GM21529 (cell line): ENCODE measurements around the gene SPNS2.

Experiments used
- ATAC-seq: cut with Tn5 transposase; IDR thresholded peaks from one replicate; pipeline ENCODE4 v1.9.1; 2021; ENCODE audit not compliant: unreplicated experiment

The SPNS2 gene

DNA sequence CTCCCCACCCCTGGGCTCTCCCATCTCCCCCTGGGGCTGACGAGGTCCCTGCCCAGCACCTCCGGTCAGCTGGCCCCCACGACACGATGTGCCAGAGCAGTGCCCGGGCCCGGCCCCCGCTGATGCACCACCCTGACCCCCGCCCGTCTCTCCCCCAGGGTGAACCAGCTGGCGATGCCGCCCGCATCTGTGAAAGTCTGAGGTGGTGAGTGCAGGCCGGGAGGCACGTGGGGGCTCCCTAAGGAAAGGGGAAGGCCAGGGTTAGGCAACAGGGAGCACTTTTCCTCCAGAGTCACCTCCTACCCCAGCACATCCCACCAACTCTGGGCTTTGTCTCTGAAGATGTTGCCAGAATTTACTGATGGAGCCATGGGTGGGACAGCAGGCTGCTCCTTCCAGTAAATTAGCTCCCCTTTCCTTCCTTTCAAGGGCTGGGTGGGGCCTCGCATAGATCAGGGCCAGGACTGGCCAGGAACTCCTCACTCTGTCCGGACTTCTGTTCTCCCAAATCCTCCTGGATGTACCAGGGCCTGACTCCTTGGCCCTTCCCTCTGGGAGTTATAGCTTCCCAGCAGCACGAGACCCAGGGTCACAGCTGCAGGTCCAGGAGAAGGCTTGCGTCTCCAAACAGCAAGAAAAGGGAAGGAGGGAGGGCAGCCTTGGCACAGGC, 38.2 kb downstream of the SPNS2 start:
- no peak for ATAC-seq

DNA sequence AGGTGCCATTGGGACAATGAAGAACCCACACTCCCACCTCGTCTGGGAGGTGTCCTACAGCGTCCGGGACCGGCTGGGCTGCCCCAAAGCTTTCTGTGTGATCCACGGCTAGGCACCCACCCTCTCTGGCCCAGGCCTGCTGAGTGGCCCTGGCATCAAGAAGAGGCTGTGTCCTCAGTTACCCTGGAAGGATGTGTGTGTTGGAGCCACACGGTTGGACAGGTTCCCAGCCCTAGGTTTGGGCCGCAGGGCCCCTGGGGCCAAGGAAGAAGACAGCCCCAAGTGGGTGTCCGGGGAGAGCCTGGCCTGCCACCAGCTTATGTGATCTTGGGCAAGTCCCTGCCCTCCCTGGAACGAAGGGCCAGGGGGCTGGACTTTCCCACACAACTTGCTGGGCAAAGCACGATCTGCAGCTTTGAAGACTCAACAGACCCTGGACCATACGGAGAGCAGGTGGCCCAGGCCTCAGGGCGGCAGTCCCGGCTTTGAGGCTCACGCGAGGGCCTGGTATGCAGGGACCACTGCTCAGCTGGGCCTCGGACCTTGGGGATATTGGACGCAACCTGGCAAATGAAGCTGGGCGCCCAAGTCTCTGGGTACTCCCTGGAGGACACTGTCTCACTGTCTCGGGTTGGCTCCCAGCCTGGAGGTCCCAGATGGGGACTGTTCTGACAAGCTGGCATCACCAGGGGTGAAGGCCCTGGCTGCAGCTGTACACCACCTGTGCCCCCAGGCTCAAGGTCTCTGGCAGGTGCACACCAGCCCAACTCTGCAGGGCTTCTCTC, 39.0 kb downstream of the SPNS2 start:
- no peak for ATAC-seq

DNA sequence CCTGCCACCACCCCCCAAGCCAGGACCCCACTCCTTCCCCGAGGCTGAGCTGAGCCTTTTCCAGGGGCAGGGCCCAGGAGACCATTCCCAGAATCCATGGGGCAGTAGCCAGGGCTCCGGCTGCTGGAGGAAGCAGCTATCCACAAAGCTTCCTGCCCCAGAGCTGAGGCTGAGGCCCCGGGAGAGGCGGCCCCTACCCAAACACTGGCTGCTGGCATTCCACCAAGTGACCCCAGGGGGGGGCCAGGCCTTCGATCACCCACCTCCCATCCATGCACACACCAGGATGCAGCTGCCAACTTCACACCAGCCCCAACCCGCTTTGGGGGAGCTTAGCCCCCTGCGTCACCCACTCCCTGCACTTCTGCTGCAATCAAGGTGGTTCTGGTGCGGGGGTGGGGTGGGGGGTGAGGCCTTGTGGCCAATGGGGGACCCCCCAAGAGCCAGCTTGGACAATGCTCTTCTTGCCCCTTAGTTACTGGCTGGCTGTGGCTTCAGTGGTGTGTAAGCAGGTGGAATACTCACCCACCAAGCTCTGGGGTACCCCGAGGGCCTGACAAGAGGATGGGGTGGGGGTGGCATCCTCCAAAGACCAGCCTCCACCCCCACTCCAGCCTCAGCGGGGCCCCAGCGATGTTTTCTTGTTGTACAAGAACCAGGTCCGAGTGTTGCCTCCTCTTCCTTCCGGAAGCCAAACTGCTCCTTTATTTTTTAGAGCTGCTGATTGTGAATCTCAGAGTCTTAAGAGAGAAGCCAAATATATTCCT, 39.7 kb downstream of the SPNS2 start:
- ATAC-seq, result no peak

DNA sequence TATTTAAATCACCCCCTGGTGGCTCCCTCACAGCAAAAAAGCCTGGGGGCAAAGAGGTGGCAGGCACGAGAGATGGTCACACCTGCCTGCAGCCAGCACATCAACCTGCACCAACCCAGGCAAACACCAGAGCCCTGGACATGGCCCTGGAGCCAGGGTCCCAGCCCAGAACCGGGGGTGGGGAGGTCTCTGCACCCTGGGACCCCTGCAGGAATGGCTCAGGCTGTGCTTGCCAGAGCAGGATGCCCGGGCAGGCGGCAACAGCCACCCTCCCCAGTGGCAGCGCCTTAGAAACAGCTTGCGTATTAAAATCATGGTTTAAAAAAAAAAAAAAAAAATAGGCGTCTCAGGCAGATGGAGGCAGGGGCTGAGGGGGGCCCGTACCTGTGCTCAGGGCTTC, 40.3 kb downstream of the SPNS2 start:
- ATAC-seq, result no peak

DNA sequence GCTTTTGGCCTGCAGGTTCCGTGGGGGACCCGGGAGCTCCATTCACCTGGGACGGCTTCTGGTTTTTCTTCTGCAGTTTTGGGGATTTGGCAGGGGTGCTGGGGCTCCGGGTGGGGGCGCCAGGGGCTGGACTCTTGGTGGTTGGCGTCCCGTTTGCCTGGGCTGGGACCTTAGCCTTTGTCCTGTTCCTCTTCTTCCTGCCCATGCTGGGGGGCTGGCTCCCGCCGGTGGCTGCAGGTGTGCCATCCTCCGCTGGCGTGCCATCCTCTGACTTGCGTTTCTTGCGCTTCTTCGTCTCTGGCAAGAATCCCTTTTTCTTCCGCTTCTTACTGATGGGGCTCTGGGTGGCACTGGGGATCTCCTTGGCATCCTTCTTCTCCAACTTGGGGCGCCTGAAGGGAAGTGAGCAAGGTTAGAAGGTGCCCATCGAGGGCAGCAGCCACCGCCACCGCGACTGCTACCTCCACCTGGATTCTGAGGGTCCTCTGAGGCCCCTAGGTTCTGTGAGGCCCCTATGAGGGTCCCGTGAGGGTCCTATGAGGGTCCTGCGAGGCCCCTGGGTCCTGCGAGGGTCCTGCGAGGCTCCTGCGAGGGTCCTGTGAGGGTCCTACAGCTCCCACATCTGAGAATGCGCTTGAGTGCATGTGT, 41.0 kb downstream of the SPNS2 start:
- no peak for ATAC-seq

DNA sequence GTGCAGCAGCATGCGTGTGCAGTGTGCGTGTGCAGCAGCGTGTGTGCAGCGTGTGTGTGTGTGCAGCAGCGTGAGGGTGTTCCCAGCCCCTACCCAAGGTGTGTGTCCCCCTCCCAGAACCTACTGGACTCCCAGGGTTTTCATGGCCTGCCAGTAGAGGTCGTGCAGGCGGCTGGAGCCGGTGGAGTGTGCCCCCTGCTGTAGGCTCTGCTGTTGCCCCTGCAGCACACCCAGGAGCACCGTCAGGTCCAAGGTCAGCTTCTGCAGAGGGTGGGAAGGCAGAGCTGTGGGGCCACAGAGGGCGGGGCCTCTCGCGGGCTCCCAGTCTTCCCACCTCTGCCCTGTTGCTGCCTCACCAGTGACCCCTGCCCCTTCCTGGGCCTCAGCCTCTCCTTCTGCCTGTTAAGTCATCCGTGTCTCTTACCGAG, 41.6 kb downstream of the SPNS2 start:
- no peak for ATAC-seq

DNA sequence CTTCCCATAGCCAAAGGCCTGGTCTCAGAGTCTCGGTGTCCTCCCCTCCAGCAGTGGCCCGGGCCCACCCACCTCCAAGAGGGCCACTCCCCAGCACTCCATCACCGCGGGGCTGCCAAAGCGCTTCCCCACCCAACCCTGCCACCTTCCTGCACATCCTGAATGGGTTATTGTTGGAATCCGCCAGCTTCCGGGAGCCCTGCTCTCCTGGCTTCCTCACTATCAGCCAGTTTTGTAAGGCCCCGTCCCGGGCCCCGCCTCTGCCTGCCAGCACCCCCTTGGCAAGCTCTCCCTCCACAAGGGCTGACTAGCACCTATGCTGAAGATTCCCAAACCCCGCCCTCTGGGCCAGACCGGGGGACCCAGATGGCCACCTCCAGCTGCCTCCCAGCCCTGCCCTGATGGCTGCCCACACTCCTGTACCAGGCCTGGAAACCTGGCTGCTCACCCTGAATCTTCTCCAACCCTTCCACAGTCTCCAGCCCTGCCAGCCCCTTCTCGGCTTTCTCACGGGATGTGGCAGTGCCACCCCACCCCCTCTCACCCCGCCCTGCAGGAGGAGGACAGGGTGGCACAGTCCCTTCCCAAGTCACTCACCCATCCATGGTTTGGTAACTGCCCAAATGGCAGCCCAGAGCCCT, 42.1 kb downstream of the SPNS2 start:
- no peak for ATAC-seq

DNA sequence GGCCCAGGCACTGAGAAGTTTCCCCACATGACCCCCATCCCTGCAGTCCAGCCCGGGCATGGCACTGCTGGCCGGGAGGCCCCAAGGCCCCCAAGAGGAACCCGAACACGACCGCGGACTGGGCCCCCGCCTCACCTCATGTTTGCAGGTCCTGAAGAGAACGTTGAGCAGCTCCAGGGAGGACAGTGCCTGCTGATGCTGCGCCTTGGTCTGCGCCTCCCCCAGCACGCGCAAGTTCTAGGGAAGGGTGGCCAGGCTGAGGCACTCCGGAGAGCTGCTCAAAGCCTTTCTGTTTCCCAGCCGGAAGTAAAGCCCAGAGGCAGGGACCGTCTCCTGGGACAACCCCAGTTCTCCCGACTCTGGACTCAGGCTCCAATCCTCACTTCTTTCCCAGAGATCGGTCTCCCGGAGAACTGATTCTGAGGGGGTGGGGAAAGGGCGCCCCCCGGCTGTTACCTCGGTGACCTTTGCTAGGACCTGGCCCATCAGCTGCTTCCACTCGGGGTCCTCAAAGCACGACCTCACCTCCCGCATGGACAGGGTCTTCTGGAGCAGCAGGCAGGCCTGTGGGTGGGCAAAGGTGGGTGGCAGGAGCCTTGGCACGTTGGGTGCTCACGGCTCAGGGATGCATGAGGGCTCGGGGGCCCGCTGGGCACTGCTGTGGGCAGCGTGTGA, 42.8 kb downstream of the SPNS2 start:
- ATAC-seq, result no peak

DNA sequence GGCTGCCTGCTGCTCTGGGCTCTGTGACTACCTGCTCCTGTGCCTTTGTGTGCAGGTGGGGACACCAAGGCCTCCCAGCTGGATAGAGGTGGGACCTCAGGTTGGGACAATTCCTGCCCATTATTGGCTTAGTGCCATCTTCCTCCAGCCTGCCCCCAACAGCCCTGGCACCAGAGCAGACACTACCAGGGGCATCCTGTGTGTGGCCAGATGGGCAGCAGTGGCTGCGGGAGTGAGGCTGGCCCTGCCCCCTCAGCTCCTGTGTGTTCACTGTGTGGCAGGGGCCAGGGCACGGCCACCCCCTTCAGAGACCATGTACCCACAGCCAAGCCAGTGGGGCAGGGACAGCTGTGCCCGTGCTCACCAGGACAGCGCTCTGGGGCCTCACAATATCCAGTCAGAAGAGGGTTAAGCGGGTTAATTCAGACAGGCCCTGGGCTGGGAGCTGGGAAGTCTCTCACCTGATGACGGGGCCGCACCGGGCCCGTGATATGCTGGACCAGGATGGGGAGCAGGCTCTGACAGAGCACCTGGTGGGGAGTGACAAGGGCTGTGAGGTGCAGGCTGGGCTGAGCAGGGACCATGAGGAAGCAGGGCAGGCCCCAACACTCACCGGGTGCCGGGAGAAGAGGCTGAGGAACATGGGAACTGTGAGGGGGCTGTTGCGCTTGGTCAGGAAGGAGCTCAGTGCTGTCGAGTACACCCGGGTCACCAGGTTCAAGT, 43.5 kb downstream of the SPNS2 start:
- ATAC-seq, result no peak

DNA sequence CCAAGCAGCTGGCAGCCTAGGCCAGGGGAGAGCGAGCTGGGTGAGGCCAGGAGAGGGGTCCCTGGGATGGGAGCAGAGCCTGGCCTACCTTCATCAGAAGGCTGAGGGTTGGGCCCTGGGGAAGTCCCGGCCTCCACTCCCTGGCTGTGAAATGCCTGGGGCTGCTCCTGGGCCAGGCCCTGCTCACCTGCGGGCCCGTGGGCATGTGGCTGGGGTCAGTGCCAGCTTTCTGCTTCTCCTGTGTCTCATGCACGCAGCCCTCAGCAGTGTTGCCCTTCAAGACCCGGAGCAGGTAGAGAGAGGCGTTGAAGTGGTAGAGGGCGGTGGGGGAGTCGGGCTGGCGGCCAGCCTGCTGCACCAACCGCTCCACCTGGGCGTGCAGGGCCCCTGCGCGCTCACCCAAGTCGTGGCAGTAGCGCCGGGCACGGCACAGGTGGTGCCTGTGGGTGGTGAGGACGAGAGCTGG, 44.1 kb downstream of the SPNS2 start:
- no peak for ATAC-seq

DNA sequence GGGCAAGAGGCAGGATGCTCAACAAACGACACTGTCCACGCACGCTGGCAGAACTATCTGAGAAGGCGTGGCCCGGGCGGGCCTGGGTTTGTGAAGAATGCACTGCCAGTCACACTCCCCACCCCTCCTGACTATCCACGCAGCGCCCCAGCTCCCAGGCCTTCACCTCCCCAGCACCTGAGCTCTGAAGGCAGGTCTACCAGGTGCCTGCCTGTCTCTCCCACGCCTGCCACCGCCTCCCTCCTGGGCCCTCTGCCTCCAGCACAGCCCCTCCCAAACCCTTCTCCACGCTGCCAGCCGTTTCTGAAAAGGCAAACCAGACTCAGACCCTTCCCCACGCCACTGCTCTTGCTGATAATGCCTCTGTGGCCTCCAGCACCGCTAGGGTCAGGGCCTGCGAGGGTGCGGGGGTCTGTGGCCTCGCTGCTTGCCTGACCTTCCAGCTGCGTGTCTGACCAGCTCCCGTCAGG, 44.9 kb downstream of the SPNS2 start:
- ATAC-seq, result no peak

DNA sequence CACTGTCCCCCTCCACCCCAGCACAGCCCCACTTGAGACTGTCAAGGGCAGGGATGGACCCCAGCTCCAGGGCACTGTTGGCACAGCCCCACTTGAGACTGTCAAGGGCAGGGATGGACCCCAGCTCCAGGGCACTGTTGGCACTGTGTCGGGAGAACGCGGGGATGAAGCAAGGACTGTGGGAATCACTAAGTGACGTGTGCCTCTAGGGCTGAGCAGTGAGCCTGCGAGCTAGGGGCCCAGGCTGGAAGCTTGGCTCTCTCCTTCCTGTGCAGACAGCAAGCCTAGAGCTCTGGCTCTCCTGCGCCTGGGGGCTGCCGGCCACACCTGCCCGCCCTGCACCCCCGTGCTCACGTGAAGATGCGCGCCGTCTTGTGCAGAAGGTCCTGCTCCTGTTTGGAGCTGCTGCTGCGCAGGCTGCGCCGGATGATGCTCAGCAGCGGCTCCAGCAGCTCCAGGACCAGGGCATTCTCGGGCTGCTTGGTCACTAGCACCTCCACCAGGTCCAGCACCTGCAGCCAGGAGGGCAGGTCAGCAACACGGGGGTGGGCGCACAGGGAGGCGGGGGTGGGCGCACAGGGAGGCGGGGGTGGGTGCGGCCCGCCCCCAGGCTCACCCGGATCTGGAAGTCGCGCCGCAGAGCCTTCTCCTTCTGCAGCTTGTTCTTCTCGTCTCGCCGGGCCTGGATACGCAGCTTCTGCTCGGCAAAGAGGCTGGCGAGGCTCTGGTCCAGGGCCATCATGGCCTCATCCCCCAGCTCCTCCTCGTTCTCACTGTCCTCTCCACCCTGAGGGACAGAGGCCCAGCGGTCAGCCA, 45.7 kb downstream of the SPNS2 start:
- no peak for ATAC-seq

DNA sequence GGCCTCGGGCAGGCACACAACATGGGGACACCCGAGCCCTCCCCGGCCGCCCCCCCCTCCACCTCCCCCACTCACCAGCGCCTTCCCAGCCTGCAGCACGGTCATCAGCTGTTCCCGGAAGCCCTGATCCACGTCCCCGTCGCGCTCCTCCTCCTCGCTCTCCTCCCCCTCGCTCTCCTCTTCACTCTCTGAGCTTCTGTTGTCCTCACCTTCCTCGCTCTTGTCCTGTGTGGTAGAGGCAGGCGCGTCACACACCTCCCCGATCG, 46.2 kb downstream of the SPNS2 start:
- no peak for ATAC-seq

DNA sequence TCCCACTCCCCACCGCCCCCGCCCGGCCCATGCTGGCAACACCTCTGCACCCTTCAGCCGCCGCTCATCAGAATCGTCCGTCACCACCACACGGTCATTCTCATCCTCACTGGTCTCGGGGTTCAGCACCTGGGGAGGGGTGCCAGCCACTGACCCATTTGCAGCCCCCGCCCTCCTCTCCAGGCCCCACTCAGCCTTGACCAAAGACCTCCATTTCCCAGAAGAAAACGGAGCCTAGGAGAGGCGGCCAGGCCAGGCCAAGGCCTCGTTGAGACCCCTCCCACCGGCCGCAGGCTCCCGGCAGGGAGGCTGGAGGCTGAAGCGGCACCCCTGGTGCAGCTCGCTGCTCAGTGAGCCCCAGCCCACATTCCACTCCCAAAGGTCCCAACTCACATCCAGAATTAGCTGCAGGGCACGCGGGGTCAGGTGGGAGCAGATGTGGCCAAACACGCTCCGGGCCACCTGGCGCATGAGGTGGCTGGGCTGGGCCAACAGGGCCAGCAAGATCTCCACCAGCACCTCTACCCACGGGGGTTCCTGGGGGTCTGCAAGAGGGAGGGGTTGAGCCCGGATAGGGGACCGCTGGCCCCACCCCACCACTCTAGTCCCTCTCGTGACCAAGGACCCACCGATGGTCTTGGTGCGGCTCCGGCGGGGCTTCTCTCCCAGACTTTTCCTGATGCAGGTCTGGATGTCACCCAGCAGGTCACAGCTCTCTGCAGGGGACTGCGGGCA, 46.7 kb downstream of the SPNS2 start:
- no peak for ATAC-seq

DNA sequence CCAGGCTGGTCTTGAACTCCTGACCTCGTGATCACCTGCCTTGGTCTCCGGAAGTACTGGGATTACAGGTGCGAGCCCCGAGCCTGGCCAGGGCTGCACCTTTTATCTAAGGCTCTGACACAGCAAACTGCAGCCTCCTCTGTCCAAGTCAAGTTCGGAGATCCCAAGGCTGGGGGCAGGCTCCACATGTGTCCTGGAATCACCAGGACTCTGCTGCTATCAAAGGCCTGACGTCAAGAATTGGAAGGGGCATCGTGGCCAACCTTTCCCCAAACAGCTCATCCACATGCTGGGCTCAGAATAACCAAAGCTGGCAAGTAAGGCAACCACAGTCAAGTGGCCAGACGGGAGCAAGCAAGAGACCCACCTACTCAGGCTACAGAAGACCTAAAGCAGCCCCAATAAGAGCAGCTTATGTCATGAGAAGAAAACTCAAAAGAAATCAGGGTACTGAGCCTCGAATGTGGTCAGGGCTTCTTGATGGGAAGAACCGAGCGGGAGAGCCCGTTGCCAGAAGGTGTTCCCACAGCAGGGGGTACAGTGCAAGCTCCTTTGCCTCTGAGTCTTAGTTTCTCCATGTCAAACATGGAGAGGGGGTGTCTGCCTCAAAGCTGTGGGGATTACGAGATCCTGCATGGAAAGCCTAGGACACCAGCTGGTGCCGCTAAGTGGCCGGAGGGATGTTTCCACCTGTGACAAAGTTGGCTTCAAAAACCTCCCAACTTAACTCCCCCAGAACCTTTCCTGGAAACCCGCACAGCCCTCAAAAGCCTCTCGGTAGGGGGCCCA, 48.6 kb downstream of the SPNS2 start:
- no peak for ATAC-seq

DNA sequence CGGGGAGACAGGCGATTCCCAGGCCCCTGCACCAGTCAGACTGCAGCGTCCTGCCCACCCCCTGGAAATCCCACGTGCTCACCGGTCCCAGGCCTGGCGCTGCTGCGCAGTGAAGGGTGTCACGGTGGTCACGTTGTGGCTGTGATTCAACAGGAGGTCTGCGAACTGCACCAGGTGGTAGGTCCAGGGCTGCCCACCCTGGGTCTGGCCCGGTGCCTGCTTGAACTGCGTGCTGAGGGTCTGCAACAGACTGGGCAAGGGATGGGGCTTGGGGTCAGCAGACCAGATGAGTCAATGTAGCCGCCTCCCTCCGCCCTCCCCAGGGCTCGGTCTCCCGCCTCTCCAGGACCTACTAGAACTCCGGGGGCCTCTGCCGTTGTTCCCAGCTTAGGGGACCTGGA, 49.4 kb downstream of the SPNS2 start:
- ATAC-seq, result no peak

DNA sequence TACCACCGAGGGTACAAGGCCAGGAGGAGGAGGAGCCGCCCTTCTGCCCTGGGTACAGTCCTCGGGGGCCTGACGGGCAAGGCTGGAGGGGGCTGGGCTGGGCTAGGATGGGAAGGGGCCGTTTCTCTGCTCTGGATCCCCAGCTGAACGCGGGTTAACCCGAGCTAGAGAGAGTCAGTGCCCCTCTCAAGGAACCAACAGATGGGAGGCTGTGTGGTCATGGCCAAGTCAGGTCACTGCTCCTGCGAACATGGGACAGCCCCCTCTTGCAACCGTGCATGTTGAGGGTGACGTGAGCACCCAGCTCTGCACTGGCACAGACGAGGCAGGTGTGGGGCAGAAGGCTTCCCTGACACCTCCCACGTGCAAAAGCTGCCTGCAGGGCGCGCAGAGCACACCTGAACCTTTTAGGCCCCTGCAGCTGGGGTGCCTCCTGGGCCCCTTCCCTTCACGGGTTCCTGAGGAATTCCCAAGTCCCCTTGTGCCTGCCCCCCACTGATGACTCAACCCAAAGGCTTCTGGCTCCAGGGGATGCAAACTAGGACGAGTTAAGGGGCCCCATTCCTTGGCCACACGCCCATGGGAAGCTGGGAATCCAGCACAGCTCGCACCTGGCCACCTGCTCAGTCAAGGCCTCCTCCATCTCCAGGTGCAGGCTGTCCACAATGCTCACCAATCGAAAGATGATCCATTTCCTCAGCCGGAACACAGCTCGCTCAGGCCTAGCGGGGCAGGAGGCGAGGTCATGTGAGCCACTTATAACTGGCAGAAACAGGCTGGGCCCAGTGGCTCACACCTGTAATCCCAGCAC, 50.2 kb downstream of the SPNS2 start:
- ATAC-seq, result no peak
